ENCODE results near the gene ATP2B2. TPM values are rescaled to one million over a fixed set of nuclear protein-coding genes. Genes with fewer than 3 reads are reported as not detected.

The ATP2B2 gene
- total RNA-seq, 1 experiment from 2014 or later: not detected

GRCh38 chr3:10463533-10464434 is 41.6 kb downstream of the ATP2B2 start (continued):
- TF ChIP-seq, protein P1, sequence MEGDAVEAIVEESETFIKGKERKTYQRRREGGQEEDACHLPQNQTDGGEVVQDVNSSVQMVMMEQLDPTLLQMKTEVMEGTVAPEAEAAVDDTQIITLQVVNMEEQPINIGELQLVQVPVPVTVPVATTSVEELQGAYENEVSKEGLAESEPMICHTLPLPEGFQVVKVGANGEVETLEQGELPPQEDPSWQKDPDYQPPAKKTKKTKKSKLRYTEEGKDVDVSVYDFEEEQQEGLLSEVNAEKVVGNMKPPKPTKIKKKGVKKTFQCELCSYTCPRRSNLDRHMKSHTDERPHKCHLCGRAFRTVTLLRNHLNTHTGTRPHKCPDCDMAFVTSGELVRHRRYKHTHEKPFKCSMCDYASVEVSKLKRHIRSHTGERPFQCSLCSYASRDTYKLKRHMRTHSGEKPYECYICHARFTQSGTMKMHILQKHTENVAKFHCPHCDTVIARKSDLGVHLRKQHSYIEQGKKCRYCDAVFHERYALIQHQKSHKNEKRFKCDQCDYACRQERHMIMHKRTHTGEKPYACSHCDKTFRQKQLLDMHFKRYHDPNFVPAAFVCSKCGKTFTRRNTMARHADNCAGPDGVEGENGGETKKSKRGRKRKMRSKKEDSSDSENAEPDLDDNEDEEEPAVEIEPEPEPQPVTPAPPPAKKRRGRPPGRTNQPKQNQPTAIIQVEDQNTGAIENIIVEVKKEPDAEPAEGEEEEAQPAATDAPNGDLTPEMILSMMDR (IDR thresholded peaks at IDR 0.05 in 2 of 3, conservative IDR thresholded peaks at IDR 0.05 in 1 of 3; ENCODE audit: borderline replicate concordance in 1 of 3, insufficient read depth in 1 of 3, low read depth in 2 of 3, low read length in 2 of 3): no peak
- no peak for TF ChIP-seq ATF3 (IDR thresholded peaks at IDR 0.05)
- no peak for TF ChIP-seq TCF7L2 (IDR thresholded peaks at IDR 0.05; ENCODE audit: borderline replicate concordance, extremely low read depth, insufficient read depth, insufficient read length)
- no peak for TF ChIP-seq MAX (IDR thresholded peaks at IDR 0.05)
- no peak for TF ChIP-seq JUND (IDR thresholded peaks at IDR 0.05)
- no peak for TF ChIP-seq EZH2 (IDR thresholded peaks at IDR 0.05)
- no peak for TF ChIP-seq RAD21 (IDR thresholded peaks at IDR 0.05; ENCODE audit: low read depth)
- TF ChIP-seq SP1 (IDR thresholded peaks at IDR 0.05; ENCODE audit: low read depth): no peak
- TF ChIP-seq POLR2A (IDR thresholded peaks at IDR 0.05; ENCODE audit: borderline replicate concordance, extremely low read depth, insufficient read depth, insufficient read length): no peak
- TF ChIP-seq EZH2phosphoT487 (IDR thresholded peaks at IDR 0.05; ENCODE audit: borderline replicate concordance): no peak

Measured in HCT116 (cell line).